Measurements from ENCODE around the gene GPR50.

Gene GPR50

GRCh38 chrX:151153667-151154066 lies 22.7 kb upstream of the GPR50 start:
- TF ChIP-seq TCF4 (CRISPR knock-in tag; IDR thresholded peaks at IDR 0.05; ENCODE audit: borderline replicate concordance) (no peak), RARB (CRISPR knock-in tag; IDR thresholded peaks at IDR 0.05) (no peak), ZC3H10 (CRISPR knock-in tag; IDR thresholded peaks at IDR 0.05) (no peak), OSR1 (CRISPR knock-in tag; IDR thresholded peaks at IDR 0.05) (no peak), PATZ1 (CRISPR knock-in tag; IDR thresholded peaks at IDR 0.05; ENCODE audit: borderline replicate concordance) (no peak), ZFP30 (CRISPR knock-in tag; IDR thresholded peaks at IDR 0.05) (no peak), GLIS3 (CRISPR knock-in tag; IDR thresholded peaks at IDR 0.05) (no peak), ZNF8 (CRISPR knock-in tag; IDR thresholded peaks at IDR 0.05) (no peak), CSDC2 (CRISPR knock-in tag; IDR thresholded peaks at IDR 0.05) (no peak), ARNTL (CRISPR knock-in tag; IDR thresholded peaks at IDR 0.05; ENCODE audit: borderline replicate concordance, low read depth) (no peak), POU6F1 (CRISPR knock-in tag; IDR thresholded peaks at IDR 0.05; ENCODE audit: borderline replicate concordance, low read depth) (no peak), SNAI2 (CRISPR knock-in tag; IDR thresholded peaks at IDR 0.05) (no peak), ISL1 (CRISPR knock-in tag; IDR thresholded peaks at IDR 0.05) (no peak), TSHZ2 (CRISPR knock-in tag; IDR thresholded peaks at IDR 0.05) (no peak), ZFP3 (CRISPR knock-in tag; IDR thresholded peaks at IDR 0.05) (no peak), CREB5 (CRISPR knock-in tag; IDR thresholded peaks at IDR 0.05; ENCODE audit: low read depth) (no peak), ZNF565 (CRISPR knock-in tag; conservative IDR thresholded peaks at IDR 0.05; ENCODE audit: low read depth) (no peak), TOX (CRISPR knock-in tag; IDR thresholded peaks at IDR 0.05; ENCODE audit: borderline replicate concordance) (no peak), BACH2 (CRISPR knock-in tag; IDR thresholded peaks at IDR 0.05; ENCODE audit: borderline replicate concordance) (no peak), ESRRG (CRISPR knock-in tag; IDR thresholded peaks at IDR 0.05) (no peak)
- no peak for ATAC-seq

GRCh38 chrX:151155234-151155633 lies 21.1 kb upstream of the GPR50 start:
- ATAC-seq, result no peak
- TF ChIP-seq TSHZ2 (CRISPR knock-in tag; IDR thresholded peaks at IDR 0.05) (no peak), ZFP3 (CRISPR knock-in tag; IDR thresholded peaks at IDR 0.05) (no peak), BACH2 (CRISPR knock-in tag; IDR thresholded peaks at IDR 0.05; ENCODE audit: borderline replicate concordance) (no peak), TCF4 (CRISPR knock-in tag; IDR thresholded peaks at IDR 0.05; ENCODE audit: borderline replicate concordance) (no peak), ARNTL (CRISPR knock-in tag; IDR thresholded peaks at IDR 0.05; ENCODE audit: borderline replicate concordance, low read depth) (no peak), ZNF8 (CRISPR knock-in tag; IDR thresholded peaks at IDR 0.05) (no peak), CREB5 (CRISPR knock-in tag; IDR thresholded peaks at IDR 0.05; ENCODE audit: low read depth) (no peak), TOX (CRISPR knock-in tag; IDR thresholded peaks at IDR 0.05; ENCODE audit: borderline replicate concordance) (no peak), ZFP30 (CRISPR knock-in tag; IDR thresholded peaks at IDR 0.05) (no peak), ZNF70 (CRISPR knock-in tag; IDR thresholded peaks at IDR 0.05) (no peak), PATZ1 (CRISPR knock-in tag; IDR thresholded peaks at IDR 0.05; ENCODE audit: borderline replicate concordance) (no peak), ESRRG (CRISPR knock-in tag; IDR thresholded peaks at IDR 0.05) (no peak), GLIS3 (CRISPR knock-in tag; IDR thresholded peaks at IDR 0.05) (no peak), ZC3H10 (CRISPR knock-in tag; IDR thresholded peaks at IDR 0.05) (no peak)
